MM.1S (cell line): Measurements from ENCODE around the gene WDR37.

Source experiments
- DNase-seq: peaks from one replicate; pipeline ENCODE4 v3.0.0-alpha.2; 2015
- H2AFZ ChIP-seq: fragments of 300-600 bp; sonication (generic); 2 replicates; pipeline ENCODE4 v1.6.0; 2016; ENCODE audit warnings: antibody characterized with exemption, low read length
- H3F3A ChIP-seq: fragments of 300-600 bp; sonication (generic); 2 replicates; pipeline ENCODE4 v1.6.1; 2016; ENCODE audit warnings: mild to moderate bottlenecking, antibody characterized with exemption, low read length, moderate library complexity, mixed read lengths; ENCODE audit not compliant: insufficient read depth
- H3K27ac ChIP-seq: fragments of 300-600 bp; sonication (generic); 2 replicates; pipeline ENCODE4 v1.5.1; 2016; ENCODE audit warnings: mild to moderate bottlenecking, low read length
- H3K27me3 ChIP-seq: fragments of 300-600 bp; sonication (generic); replicated peaks from 2 replicates; pipeline ENCODE4 v1.6.0; 2016; ENCODE audit warnings: low read length; ENCODE audit not compliant: insufficient read depth
- H3K36me3 ChIP-seq: fragments of 300-600 bp; sonication (generic); replicated peaks from 2 replicates; pipeline ENCODE4 v1.6.1; 2016; ENCODE audit warnings: mild to moderate bottlenecking, low read length, mixed read lengths; ENCODE audit not compliant: insufficient read depth
- H3K4me1 ChIP-seq: fragments of 300-600 bp; sonication (generic); 2 replicates; pipeline ENCODE4 v1.6.1; 2016; ENCODE audit warnings: low read length, mixed read lengths
- H3K4me2 ChIP-seq: fragments of 300-600 bp; sonication (generic); 2 replicates; pipeline ENCODE4 v1.6.0; 2016; ENCODE audit warnings: low read depth, low read length
- H3K4me3 ChIP-seq: fragments of 300-600 bp; sonication (generic); 2 replicates; pipeline ENCODE4 v1.5.1; 2016; ENCODE audit warnings: low read length, mixed read lengths
- H3K79me2 ChIP-seq: fragments of 300-600 bp; sonication (generic); 2 replicates; pipeline ENCODE4 v1.6.1; 2016; ENCODE audit warnings: mixed run types, low read length, mixed read lengths
- H3K9ac ChIP-seq: fragments of 300-600 bp; sonication (generic); 2 replicates; pipeline ENCODE4 v1.6.1; 2016; ENCODE audit warnings: low read length, mixed read lengths
- H3K9me2 ChIP-seq: fragments of 300-600 bp; sonication (generic); replicated peaks from 2 replicates; pipeline ENCODE4 v1.6.1; 2016; ENCODE audit warnings: mild to moderate bottlenecking, low read length, mixed read lengths; ENCODE audit not compliant: insufficient read depth
- H3K9me3 ChIP-seq: fragments of 300-600 bp; sonication (generic); replicated peaks from 2 replicates; pipeline ENCODE4 v1.6.1; 2016; ENCODE audit warnings: mild to moderate bottlenecking, low read length, mixed read lengths; ENCODE audit not compliant: insufficient read depth
- H4K20me1 ChIP-seq: fragments of 300-600 bp; sonication (generic); 2 replicates; pipeline ENCODE4 v1.6.1; 2016; ENCODE audit warnings: mild to moderate bottlenecking, low read length, moderate library complexity, mixed read lengths; ENCODE audit not compliant: insufficient read depth
- EZH2 ChIP-seq: fragments of 300-600 bp; sonication (generic); optimal IDR thresholded peaks from 2 replicates; pipeline ENCODE3; 2017; ENCODE audit warnings: low read depth, mild to moderate bottlenecking, antibody characterized with exemption, low read length, mixed read lengths
- EZH2phosphoT487 ChIP-seq: fragments of 300-600 bp; sonication (generic); IDR thresholded peaks from 2 replicates; pipeline ENCODE4 v1.6.1; 2018; ENCODE audit warnings: antibody characterized with exemption, low read length
- TF ChIP-seq, protein P1 (sequence below): fragments of 300-600 bp; sonication (generic); IDR thresholded peaks from 2 replicates; pipeline ENCODE4 v1.5.1; 2016; ENCODE audit warnings: antibody characterized with exemption, low read length, mixed read lengths

The WDR37 gene, protein sequence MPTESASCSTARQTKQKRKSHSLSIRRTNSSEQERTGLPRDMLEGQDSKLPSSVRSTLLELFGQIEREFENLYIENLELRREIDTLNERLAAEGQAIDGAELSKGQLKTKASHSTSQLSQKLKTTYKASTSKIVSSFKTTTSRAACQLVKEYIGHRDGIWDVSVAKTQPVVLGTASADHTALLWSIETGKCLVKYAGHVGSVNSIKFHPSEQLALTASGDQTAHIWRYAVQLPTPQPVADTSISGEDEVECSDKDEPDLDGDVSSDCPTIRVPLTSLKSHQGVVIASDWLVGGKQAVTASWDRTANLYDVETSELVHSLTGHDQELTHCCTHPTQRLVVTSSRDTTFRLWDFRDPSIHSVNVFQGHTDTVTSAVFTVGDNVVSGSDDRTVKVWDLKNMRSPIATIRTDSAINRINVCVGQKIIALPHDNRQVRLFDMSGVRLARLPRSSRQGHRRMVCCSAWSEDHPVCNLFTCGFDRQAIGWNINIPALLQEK

DNA sequence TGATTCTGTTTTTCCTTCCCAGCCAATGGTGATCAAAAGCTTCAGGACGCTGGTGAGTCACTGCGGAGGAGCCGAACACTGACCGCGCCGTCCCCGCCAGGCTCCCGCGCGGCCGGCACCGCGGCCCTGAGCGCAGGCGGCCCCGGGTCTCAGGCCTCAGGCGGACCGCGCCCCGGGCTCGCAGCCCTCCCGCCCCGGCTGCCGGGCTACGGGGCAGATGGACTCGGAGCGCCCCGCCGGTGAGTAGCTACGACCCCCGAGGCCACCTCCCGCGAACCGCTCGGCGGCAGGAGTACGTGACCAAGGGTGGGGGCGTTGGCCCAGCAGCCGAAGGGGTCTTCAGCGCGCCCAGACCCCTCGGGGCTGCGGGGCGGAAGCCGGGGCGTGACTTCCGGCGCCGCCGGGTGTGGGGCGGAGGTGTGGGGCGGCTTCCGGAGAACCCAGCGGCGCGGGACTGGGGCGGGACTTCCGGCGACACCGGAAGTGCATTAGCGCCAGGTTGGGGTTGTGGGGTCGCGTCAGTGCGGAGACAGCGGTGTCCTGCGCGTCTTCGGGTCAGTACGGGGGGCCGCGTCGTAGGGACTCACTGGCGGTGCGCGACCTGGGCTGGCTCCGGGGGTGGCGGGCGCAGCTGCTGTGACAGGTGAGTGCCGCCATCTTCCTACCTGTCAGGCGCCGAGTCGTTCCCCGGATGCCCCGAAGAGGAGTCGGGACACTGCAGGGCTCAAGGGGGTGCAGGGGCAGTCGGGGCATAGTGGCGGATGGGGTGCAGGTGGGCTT is at the start of gene WDR37:
WDR37 (plus strand) TSS at position 60 of the 780 bp plus-strand sequence. CDS start 15,771 bp downstream, outside the sequence.
- peak within 1 kb of the TSS; percentile 73 for H3K4me2 ChIP-seq
- peak within 1 kb of the TSS; percentile 92 for H2AFZ ChIP-seq
- peak within 1 kb of the TSS; percentile 79 for H3K27ac ChIP-seq
- H3F3A ChIP-seq = no peaks in the 10 kb centered on the region
- H3K4me1 ChIP-seq = peaks cover 23% of the 10 kb centered on the region
- H4K20me1 ChIP-seq = no peaks in the 10 kb centered on the region
- peak within 1 kb of the TSS; percentile 92 for H3K9ac ChIP-seq
- no peaks in the 10 kb centered on the region for H3K9me3 ChIP-seq
- peaks cover 97% of the 10 kb centered on the region for H3K79me2 ChIP-seq
- no peaks in the 10 kb centered on the region for H3K27me3 ChIP-seq
- DNase-seq = peak; percentile 77
- peak within 1 kb of the TSS; percentile 96 for H3K4me3 ChIP-seq
- no peaks in the 10 kb centered on the region for H3K9me2 ChIP-seq
- TF ChIP-seq, protein P1, sequence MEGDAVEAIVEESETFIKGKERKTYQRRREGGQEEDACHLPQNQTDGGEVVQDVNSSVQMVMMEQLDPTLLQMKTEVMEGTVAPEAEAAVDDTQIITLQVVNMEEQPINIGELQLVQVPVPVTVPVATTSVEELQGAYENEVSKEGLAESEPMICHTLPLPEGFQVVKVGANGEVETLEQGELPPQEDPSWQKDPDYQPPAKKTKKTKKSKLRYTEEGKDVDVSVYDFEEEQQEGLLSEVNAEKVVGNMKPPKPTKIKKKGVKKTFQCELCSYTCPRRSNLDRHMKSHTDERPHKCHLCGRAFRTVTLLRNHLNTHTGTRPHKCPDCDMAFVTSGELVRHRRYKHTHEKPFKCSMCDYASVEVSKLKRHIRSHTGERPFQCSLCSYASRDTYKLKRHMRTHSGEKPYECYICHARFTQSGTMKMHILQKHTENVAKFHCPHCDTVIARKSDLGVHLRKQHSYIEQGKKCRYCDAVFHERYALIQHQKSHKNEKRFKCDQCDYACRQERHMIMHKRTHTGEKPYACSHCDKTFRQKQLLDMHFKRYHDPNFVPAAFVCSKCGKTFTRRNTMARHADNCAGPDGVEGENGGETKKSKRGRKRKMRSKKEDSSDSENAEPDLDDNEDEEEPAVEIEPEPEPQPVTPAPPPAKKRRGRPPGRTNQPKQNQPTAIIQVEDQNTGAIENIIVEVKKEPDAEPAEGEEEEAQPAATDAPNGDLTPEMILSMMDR = no peak
- H3K36me3 ChIP-seq = no peaks in the 10 kb centered on the region

DNA sequence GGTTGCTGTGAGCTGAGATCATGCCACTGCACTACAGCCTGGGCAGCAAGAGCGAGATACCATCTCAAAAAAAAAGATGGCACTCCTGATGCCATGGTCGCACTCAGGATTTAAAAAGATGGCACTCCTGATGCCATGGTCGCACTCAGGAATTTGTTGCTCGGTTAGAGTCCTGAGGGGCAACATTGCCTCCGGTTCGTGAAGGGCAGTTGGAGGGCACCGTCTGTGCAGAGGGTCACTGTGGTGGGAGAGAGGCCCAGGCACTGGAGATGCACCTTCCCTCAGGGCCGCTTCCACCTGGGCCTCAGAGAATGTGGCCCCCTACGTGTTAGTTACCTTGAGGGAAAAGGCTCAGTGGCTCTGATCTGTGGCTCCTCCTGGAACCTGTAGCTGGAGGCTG is 49.6 kb upstream of the WDR37 start:
- peaks cover 34% of the 10 kb centered on the region for H3K36me3 ChIP-seq
- TF ChIP-seq EZH2 (no peak), EZH2phosphoT487 (no peak)
- TF ChIP-seq, protein P1 = no peak

DNA sequence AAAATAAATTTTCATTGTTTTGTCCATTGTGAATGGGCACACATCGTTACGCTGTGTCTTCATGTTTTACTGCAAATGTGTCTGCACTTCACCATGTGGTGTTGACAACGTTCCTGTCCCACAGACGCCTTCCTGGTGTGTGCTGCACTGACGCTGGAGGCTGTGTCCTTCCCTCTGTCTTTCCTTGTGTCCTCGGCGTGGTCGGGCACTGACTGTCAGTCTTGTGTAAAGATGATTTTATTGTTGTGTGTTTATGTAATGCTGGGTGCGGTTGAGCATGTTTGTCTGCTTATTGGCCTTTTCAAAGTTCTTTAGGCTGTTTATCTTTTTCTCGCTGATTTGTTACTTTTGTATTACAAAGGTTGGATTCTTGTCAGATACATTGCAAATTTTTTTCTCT is 48.6 kb upstream of the WDR37 start:
- no peak overlapping the region for H3K4me2 ChIP-seq
- no peak overlapping the region for H3K4me3 ChIP-seq
- no peaks in the 10 kb centered on the region for H3F3A ChIP-seq
- H4K20me1 ChIP-seq = peaks cover 3% of the 10 kb centered on the region; the same call in 1 of the 2 replicates
- no peak for DNase-seq
- H3K4me1 ChIP-seq = no peaks in the 10 kb centered on the region
- peaks cover 32% of the 10 kb centered on the region for H3K36me3 ChIP-seq
- no peaks in the 10 kb centered on the region for H3K27me3 ChIP-seq
- peaks cover 37% of the 10 kb centered on the region for H3K79me2 ChIP-seq
- no peak overlapping the region for H3K9ac ChIP-seq
- no peak overlapping the region for H3K27ac ChIP-seq
- H2AFZ ChIP-seq = no peak overlapping the region
- H3K9me3 ChIP-seq = no peaks in the 10 kb centered on the region
- TF ChIP-seq EZH2 = no peak
- TF ChIP-seq EZH2phosphoT487 = no peak
- TF ChIP-seq, protein P1 = no peak
- no peaks in the 10 kb centered on the region for H3K9me2 ChIP-seq

More for the DNA sequence above, 49.6 kb upstream of the WDR37 start:
- Histone ChIP-seq H2AFZ (no peak overlapping the region), H3K27me3 (no peaks in the 10 kb centered on the region), H3K4me3 (no peak overlapping the region), H3K9me2 (no peaks in the 10 kb centered on the region), H3K9me3 (no peaks in the 10 kb centered on the region), H3K27ac (no peak overlapping the region), H4K20me1 (peaks cover 3% of the 10 kb centered on the region; the same call in 1 of the 2 replicates), H3K79me2 (peaks cover 47% of the 10 kb centered on the region), H3K4me1 (no peaks in the 10 kb centered on the region), H3K9ac (no peak overlapping the region), H3F3A (no peaks in the 10 kb centered on the region), H3K4me2 (no peak overlapping the region)
- no peak for DNase-seq
